ENCODE measurements around the gene KIF9.

KIF9 gene

DNA sequence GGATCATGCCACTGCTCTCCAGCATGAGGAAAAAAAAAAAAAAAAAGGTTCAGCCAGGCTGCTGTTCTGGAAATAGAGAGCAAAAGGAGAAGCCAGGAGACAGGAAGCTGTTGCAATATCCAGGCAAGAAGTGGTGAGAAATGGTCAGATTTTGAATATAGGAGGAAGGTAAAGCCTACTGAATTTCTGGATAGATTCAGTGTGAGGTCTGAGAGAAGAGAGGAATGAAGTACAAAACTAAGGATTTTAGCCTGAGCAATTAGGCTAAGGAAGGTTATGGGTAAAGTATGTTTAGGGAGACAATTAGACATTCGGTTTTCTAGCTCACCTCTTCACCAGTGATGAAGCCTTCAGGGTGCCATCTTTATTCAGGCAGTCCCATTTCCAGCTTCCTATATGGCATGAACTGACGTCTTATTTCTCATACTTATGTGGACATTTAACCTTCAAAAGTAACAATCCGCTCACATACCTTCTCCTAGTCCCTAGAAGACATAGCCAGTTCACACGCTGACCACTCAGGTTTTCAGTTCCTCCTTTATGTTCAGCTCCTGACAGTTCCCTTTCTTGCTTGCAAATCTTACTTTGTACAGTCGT, 57.2 kb downstream of the KIF9 start:
- Histone ChIP-seq H3K27me3 (ENCODE audit: insufficient read depth, low read length, poor library complexity, severe bottlenecking) (no peaks in the 10 kb centered on the region), H3F3A (ENCODE audit: low read depth) (no peaks in the 10 kb centered on the region), H3K4me3 (ENCODE audit: low read length, poor library complexity, severe bottlenecking) (no peak overlapping the region), H4K20me1 (ENCODE audit: insufficient read depth, low read length, poor library complexity, severe bottlenecking) (no peaks in the 10 kb centered on the region), H3K4me1 (ENCODE audit: insufficient read depth, low read length, poor library complexity, severe bottlenecking) (no peaks in the 10 kb centered on the region), H3K9me3 (ENCODE audit: insufficient read depth, low read depth, low read length) (no peaks in the 10 kb centered on the region), H3K9ac (ENCODE audit: low read depth, low read length, poor library complexity, severe bottlenecking) (no peak overlapping the region), H3K9me2 (replicated peaks; ENCODE audit: low read depth, low read length) (no peaks in the 10 kb centered on the region), H3K36me3 (ENCODE audit: insufficient read depth, low read length) (no peaks in the 10 kb centered on the region), H2AFZ (ENCODE audit: low read length) (no peak overlapping the region), H3K4me2 (ENCODE audit: low read depth, low read length, poor library complexity, severe bottlenecking) (no peak overlapping the region), H3K79me2 (ENCODE audit: insufficient read depth, low read length) (no peaks in the 10 kb centered on the region)
- no peak for TF ChIP-seq EZH2phosphoT487 (IDR thresholded peaks at IDR 0.05; ENCODE audit: borderline replicate concordance)
- TF ChIP-seq, protein P1, sequence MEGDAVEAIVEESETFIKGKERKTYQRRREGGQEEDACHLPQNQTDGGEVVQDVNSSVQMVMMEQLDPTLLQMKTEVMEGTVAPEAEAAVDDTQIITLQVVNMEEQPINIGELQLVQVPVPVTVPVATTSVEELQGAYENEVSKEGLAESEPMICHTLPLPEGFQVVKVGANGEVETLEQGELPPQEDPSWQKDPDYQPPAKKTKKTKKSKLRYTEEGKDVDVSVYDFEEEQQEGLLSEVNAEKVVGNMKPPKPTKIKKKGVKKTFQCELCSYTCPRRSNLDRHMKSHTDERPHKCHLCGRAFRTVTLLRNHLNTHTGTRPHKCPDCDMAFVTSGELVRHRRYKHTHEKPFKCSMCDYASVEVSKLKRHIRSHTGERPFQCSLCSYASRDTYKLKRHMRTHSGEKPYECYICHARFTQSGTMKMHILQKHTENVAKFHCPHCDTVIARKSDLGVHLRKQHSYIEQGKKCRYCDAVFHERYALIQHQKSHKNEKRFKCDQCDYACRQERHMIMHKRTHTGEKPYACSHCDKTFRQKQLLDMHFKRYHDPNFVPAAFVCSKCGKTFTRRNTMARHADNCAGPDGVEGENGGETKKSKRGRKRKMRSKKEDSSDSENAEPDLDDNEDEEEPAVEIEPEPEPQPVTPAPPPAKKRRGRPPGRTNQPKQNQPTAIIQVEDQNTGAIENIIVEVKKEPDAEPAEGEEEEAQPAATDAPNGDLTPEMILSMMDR (conservative IDR thresholded peaks at IDR 0.05; ENCODE audit: low read length), result no peak

DNA sequence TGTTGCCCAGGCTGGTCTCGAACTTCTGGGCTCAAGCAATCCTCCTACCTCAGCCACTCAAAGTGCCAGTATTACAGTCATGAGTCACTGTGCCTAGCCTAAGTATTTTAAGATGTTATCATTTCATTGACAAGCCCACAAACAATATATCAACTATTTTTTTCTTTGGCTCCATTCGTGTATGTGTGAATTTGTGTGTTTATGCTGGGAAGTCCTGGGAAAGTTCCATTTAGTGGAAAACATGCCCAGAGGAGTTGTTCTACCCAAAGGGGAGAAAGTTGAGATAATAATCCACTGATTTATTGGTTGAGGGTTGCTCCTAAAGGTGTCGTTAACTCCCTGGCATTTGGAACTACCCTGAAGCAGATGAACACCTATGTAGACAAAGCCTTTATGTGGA, 58.8 kb downstream of the KIF9 start:
- no peaks in the 10 kb centered on the region for H3K4me1 ChIP-seq (ENCODE audit: insufficient read depth, low read length, poor library complexity, severe bottlenecking)
- no peaks in the 10 kb centered on the region for H3K36me3 ChIP-seq (ENCODE audit: insufficient read depth, low read length)
- H3K9ac ChIP-seq (ENCODE audit: low read depth, low read length, poor library complexity, severe bottlenecking), result no peak overlapping the region
- no peak overlapping the region for H2AFZ ChIP-seq (ENCODE audit: low read length)
- no peaks in the 10 kb centered on the region for H3K9me3 ChIP-seq (ENCODE audit: insufficient read depth, low read depth, low read length)
- H4K20me1 ChIP-seq (ENCODE audit: insufficient read depth, low read length, poor library complexity, severe bottlenecking), result no peaks in the 10 kb centered on the region
- no peaks in the 10 kb centered on the region for H3K27me3 ChIP-seq (ENCODE audit: insufficient read depth, low read length, poor library complexity, severe bottlenecking)
- H3K4me2 ChIP-seq (ENCODE audit: low read depth, low read length, poor library complexity, severe bottlenecking), result no peak overlapping the region
- no peaks in the 10 kb centered on the region for H3K79me2 ChIP-seq (ENCODE audit: insufficient read depth, low read length)
- no peaks in the 10 kb centered on the region for H3F3A ChIP-seq (ENCODE audit: low read depth)
- no peaks in the 10 kb centered on the region for H3K9me2 ChIP-seq (replicated peaks; ENCODE audit: low read depth, low read length)
- no peak overlapping the region for H3K4me3 ChIP-seq (ENCODE audit: low read length, poor library complexity, severe bottlenecking)
- TF ChIP-seq, protein P1 (conservative IDR thresholded peaks at IDR 0.05; ENCODE audit: low read length), result no peak
- TF ChIP-seq EZH2phosphoT487 (IDR thresholded peaks at IDR 0.05; ENCODE audit: borderline replicate concordance), result no peak

DNA sequence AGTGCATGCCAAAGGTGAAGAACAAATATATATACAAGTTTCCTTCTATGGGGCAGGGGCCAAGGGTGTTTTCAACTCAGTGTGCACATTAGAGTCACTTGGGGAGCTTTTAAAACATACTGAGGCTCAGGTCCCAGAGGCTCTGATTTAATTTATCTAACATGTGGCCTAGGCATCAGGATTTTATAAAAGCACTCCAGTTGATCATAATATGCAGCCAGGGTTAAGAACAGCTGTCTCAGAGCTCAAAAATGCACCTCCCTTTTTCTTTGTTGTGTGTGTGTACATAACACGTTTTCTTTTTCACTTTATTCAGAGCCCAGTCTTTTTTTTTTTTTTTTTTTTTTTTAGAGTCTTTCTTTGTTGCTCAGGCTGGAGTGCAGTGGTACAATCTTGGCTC, 60.8 kb downstream of the KIF9 start:
- H3K9ac ChIP-seq (ENCODE audit: low read depth, low read length, poor library complexity, severe bottlenecking), result no peak overlapping the region
- no peaks in the 10 kb centered on the region for H3K27me3 ChIP-seq (ENCODE audit: insufficient read depth, low read length, poor library complexity, severe bottlenecking)
- H3K4me2 ChIP-seq (ENCODE audit: low read depth, low read length, poor library complexity, severe bottlenecking), result no peak overlapping the region
- no peaks in the 10 kb centered on the region for H3F3A ChIP-seq (ENCODE audit: low read depth)
- H3K9me3 ChIP-seq (ENCODE audit: insufficient read depth, low read depth, low read length), result no peaks in the 10 kb centered on the region
- no peak overlapping the region for H3K4me3 ChIP-seq (ENCODE audit: low read length, poor library complexity, severe bottlenecking)
- no peaks in the 10 kb centered on the region for H3K4me1 ChIP-seq (ENCODE audit: insufficient read depth, low read length, poor library complexity, severe bottlenecking)
- H3K79me2 ChIP-seq (ENCODE audit: insufficient read depth, low read length), result no peaks in the 10 kb centered on the region
- H2AFZ ChIP-seq (ENCODE audit: low read length), result no peak overlapping the region
- TF ChIP-seq, protein P1 (conservative IDR thresholded peaks at IDR 0.05; ENCODE audit: low read length), result no peak
- TF ChIP-seq EZH2phosphoT487 (IDR thresholded peaks at IDR 0.05; ENCODE audit: borderline replicate concordance), result no peak
- no peaks in the 10 kb centered on the region for H3K36me3 ChIP-seq (ENCODE audit: insufficient read depth, low read length)
- H3K9me2 ChIP-seq (replicated peaks; ENCODE audit: low read depth, low read length), result no peaks in the 10 kb centered on the region
- no peaks in the 10 kb centered on the region for H4K20me1 ChIP-seq (ENCODE audit: insufficient read depth, low read length, poor library complexity, severe bottlenecking)
